22Rv1 (cell line): Measurements from ENCODE around the gene LRGUK.

Source experiments
- H3K27ac ChIP-seq: fragments of 450-650 bp; 2 replicates; pipeline ENCODE4 v1.5.1; 2017
- ZFX ChIP-seq: fragments of 450-650 bp; IDR thresholded peaks from 2 replicates; pipeline ENCODE4 v1.6.1; 2017; ENCODE audit warnings: antibody characterized with exemption, borderline replicate concordance
- TF ChIP-seq, protein P1 (sequence below): fragments of 450-650 bp; IDR thresholded peaks from 2 replicates; pipeline ENCODE4 v1.5.1; 2017; ENCODE audit warnings: mild to moderate bottlenecking

The LRGUK gene

GRCh38 chr7:134245253-134245652 lies 118.1 kb downstream of the LRGUK start:
- no peak overlapping the region for H3K27ac ChIP-seq
- no peak for TF ChIP-seq ZFX
- TF ChIP-seq, protein P1, sequence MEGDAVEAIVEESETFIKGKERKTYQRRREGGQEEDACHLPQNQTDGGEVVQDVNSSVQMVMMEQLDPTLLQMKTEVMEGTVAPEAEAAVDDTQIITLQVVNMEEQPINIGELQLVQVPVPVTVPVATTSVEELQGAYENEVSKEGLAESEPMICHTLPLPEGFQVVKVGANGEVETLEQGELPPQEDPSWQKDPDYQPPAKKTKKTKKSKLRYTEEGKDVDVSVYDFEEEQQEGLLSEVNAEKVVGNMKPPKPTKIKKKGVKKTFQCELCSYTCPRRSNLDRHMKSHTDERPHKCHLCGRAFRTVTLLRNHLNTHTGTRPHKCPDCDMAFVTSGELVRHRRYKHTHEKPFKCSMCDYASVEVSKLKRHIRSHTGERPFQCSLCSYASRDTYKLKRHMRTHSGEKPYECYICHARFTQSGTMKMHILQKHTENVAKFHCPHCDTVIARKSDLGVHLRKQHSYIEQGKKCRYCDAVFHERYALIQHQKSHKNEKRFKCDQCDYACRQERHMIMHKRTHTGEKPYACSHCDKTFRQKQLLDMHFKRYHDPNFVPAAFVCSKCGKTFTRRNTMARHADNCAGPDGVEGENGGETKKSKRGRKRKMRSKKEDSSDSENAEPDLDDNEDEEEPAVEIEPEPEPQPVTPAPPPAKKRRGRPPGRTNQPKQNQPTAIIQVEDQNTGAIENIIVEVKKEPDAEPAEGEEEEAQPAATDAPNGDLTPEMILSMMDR, result no peak

DNA sequence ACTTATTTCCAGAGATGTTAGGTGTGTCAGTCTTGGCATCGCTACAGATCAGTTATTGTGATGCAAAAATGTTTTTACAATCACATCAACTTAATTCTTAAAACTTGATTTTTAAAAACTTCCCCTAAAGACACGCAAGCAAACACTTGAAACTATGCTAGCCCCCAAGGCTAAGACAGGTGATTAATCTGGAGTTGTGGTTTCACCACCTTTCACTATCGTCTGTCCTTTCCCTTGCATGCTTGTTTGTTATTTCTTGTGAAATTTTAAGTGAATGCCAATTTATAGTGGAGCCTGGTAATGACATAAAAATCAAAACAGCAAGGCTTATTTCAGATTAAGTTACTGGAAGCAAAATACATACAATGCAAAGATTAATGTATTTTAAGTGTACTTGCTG lies 119.2 kb downstream of the LRGUK start:
- TF ChIP-seq, protein P1, result no peak
- TF ChIP-seq ZFX, result no peak
- no peak overlapping the region for H3K27ac ChIP-seq

- TF ChIP-seq, protein P1, result no peak
- no peak for TF ChIP-seq ZFX
- H3K27ac ChIP-seq, result no peak overlapping the region
Observed at GRCh38 chr7:134246761-134247160, 119.6 kb downstream of the LRGUK start.

GRCh38 chr7:134248196-134248595 lies 121.1 kb downstream of the LRGUK start:
- H3K27ac ChIP-seq, result no peak overlapping the region
- TF ChIP-seq, protein P1, result no peak
- no peak for TF ChIP-seq ZFX

GRCh38 chr7:134254311-134254710 lies 127.2 kb downstream of the LRGUK start:
- no peak for TF ChIP-seq ZFX
- TF ChIP-seq, protein P1, result peak; percentile 23; the same call in 1 of the 2 replicates
- H3K27ac ChIP-seq, result no peak overlapping the region

- no peak overlapping the region for H3K27ac ChIP-seq
- TF ChIP-seq, protein P1, result no peak
- no peak for TF ChIP-seq ZFX
Observed at GRCh38 chr7:134255814-134256213, 128.7 kb downstream of the LRGUK start.

- TF ChIP-seq ZFX, result no peak
- TF ChIP-seq, protein P1, result no peak
- H3K27ac ChIP-seq, result no peak overlapping the region
Observed at GRCh38 chr7:134262322-134262721, 135.2 kb downstream of the LRGUK start.
